ENCODE measurements around the gene ANKK1.

The ANKK1 gene

DNA sequence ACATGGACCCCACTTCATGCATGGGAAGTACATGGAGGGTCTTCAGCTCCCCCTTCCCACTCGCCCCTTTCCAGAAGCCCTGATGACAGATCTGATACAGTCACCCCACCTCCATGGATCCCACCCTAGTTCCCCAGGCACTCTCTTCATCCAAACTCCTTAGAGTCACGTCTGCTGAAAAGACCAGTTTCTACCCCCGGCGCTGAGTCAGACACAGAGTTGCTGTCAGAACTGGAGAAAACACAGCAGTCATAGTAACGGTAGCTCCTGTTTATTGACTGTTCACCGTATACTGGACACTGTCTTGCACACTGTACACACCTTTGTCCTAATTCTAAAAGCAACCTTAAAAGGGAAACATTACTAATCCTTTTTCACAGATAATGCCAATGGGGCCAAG lies 58.5 kb downstream of the ANKK1 start:
- H3K4me3 ChIP-seq (ENCODE audit: low read length): no peak overlapping the region
- H3K79me2 ChIP-seq (ENCODE audit: control insufficient read depth, insufficient read depth, low read length): no peaks in the 10 kb centered on the region
- no peak overlapping the region for H3K23ac ChIP-seq (ENCODE audit: low read length)
- no peak overlapping the region for H3K56ac ChIP-seq (ENCODE audit: low read length)
- H3K18ac ChIP-seq (ENCODE audit: low read length): no peak overlapping the region
- no peak for DNase-seq
- WGBS (ENCODE audit: extremely low coverage, insufficient coverage, low lambda C conversion rate): no CpG with 5 or more reads among the region's 6 CpGs
- no peak overlapping the region for H2BK15ac ChIP-seq (replicated peaks; ENCODE audit: low read depth)
- no peaks in the 10 kb centered on the region for H3K4me1 ChIP-seq (ENCODE audit: control insufficient read depth, low read depth, low read length)
- no peak overlapping the region for H2BK5ac ChIP-seq (ENCODE audit: low read length)
- no peak overlapping the region for H3K27ac ChIP-seq (ENCODE audit: low read depth, low read length)
- H3K27me3 ChIP-seq (ENCODE audit: insufficient read depth, low read length, poor library complexity): no peaks in the 10 kb centered on the region
- H3K4ac ChIP-seq (ENCODE audit: low read depth, low read length): no peak overlapping the region
- H4K5ac ChIP-seq (ENCODE audit: low read length): no peak overlapping the region
- H2BK120ac ChIP-seq (ENCODE audit: low read depth, low read length): no peak overlapping the region
- no peak overlapping the region for H4K8ac ChIP-seq (ENCODE audit: low read depth, low read length)
- H3K36me3 ChIP-seq (ENCODE audit: control insufficient read depth, insufficient read depth, low read length): no peaks in the 10 kb centered on the region
- no peak overlapping the region for H2AK5ac ChIP-seq (ENCODE audit: low read length)
- H3K79me1 ChIP-seq (ENCODE audit: low read length): no peaks in the 10 kb centered on the region
- no peak overlapping the region for H3K4me2 ChIP-seq (ENCODE audit: low read length)
- no peak overlapping the region for H3K9ac ChIP-seq (ENCODE audit: low read length)

DNA sequence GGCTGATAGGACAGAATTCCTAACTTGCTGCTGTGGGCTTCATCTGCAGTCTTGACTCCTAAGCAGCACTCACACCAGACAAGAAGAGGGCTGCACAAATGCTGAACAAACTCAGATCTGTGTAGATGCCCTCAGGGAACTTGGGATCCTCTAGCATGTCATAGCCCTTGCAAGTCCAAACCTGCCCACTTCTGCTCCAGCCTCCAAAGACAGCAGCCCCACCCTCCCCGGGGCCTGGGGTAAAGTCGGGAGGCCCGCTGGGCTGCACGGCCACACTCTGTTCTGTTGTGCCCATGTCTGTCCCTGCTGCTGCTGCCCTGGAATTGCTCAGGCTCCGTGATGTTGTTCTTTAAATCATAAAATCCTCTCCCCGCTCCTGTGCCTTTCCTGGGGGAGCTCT lies 59.4 kb downstream of the ANKK1 start:
- H4K8ac ChIP-seq (ENCODE audit: low read depth, low read length): no peak overlapping the region
- no peaks in the 10 kb centered on the region for H3K4me1 ChIP-seq (ENCODE audit: control insufficient read depth, low read depth, low read length)
- H3K4ac ChIP-seq (ENCODE audit: low read depth, low read length): no peak overlapping the region
- H3K56ac ChIP-seq (ENCODE audit: low read length): no peak overlapping the region
- H2AK5ac ChIP-seq (ENCODE audit: low read length): no peak overlapping the region
- H4K5ac ChIP-seq (ENCODE audit: low read length): no peak overlapping the region
- H2BK120ac ChIP-seq (ENCODE audit: low read depth, low read length): no peak overlapping the region
- no CpG with 5 or more reads among the region's 6 CpGs for WGBS (ENCODE audit: extremely low coverage, insufficient coverage, low lambda C conversion rate)
- no peak for DNase-seq
- no peaks in the 10 kb centered on the region for H3K36me3 ChIP-seq (ENCODE audit: control insufficient read depth, insufficient read depth, low read length)
- H3K27ac ChIP-seq (ENCODE audit: low read depth, low read length): no peak overlapping the region
- no peak overlapping the region for H3K23ac ChIP-seq (ENCODE audit: low read length)
- H3K9ac ChIP-seq (ENCODE audit: low read length): no peak overlapping the region
- no peak overlapping the region for H3K18ac ChIP-seq (ENCODE audit: low read length)
- H3K27me3 ChIP-seq (ENCODE audit: insufficient read depth, low read length, poor library complexity): no peaks in the 10 kb centered on the region
- H3K4me3 ChIP-seq (ENCODE audit: low read length): no peak overlapping the region
- no peak overlapping the region for H3K4me2 ChIP-seq (ENCODE audit: low read length)
- no peak overlapping the region for H2BK5ac ChIP-seq (ENCODE audit: low read length)
- no peaks in the 10 kb centered on the region for H3K79me1 ChIP-seq (ENCODE audit: low read length)
- no peak overlapping the region for H2BK15ac ChIP-seq (replicated peaks; ENCODE audit: low read depth)
- H3K79me2 ChIP-seq (ENCODE audit: control insufficient read depth, insufficient read depth, low read length): no peaks in the 10 kb centered on the region

GRCh38 chr11:113447621-113448315 lies 60.2 kb downstream of the ANKK1 start:
- Histone ChIP-seq H3K23ac (ENCODE audit: low read length) (no peak overlapping the region), H3K4me2 (ENCODE audit: low read length) (no peak overlapping the region), H2BK120ac (ENCODE audit: low read depth, low read length) (no peak overlapping the region), H3K4me3 (ENCODE audit: low read length) (no peak overlapping the region), H4K5ac (ENCODE audit: low read length) (no peak overlapping the region), H2BK5ac (ENCODE audit: low read length) (no peak overlapping the region), H3K27ac (ENCODE audit: low read depth, low read length) (no peak overlapping the region), H4K8ac (ENCODE audit: low read depth, low read length) (no peak overlapping the region), H2BK15ac (replicated peaks; ENCODE audit: low read depth) (no peak overlapping the region), H3K4ac (ENCODE audit: low read depth, low read length) (no peak overlapping the region), H3K4me1 (ENCODE audit: control insufficient read depth, low read depth, low read length) (no peaks in the 10 kb centered on the region), H3K27me3 (ENCODE audit: insufficient read depth, low read length, poor library complexity) (no peaks in the 10 kb centered on the region), H2AK5ac (ENCODE audit: low read length) (no peak overlapping the region), H3K56ac (ENCODE audit: low read length) (no peak overlapping the region), H3K9ac (ENCODE audit: low read length) (no peak overlapping the region), H3K36me3 (ENCODE audit: control insufficient read depth, insufficient read depth, low read length) (no peaks in the 10 kb centered on the region), H3K79me1 (ENCODE audit: low read length) (no peaks in the 10 kb centered on the region), H3K79me2 (ENCODE audit: control insufficient read depth, insufficient read depth, low read length) (no peaks in the 10 kb centered on the region), H3K18ac (ENCODE audit: low read length) (no peak overlapping the region)
- no peak for DNase-seq
- WGBS (ENCODE audit: extremely low coverage, insufficient coverage, low lambda C conversion rate): no CpG with 5 or more reads among the region's 8 CpGs

DNA sequence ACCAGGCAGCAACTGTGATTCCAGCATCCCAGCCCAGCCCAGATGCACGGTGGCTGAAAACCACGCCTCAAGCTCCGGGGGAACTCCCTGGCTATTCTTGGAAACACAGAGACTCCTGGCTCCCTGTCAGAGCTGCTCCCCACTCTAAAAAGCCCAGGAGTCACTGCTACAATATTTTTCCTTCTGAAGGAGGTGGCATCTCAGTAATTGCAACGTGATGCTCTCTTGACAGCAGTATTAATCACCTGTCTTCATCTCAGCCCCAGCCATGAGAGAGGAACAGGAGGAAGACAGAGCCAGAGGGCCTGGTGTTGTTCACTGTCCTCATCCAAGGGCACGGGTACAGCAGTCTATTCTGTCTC lies 60.7 kb downstream of the ANKK1 start:
- no CpG with 5 or more reads among the region's 5 CpGs for WGBS (ENCODE audit: extremely low coverage, insufficient coverage, low lambda C conversion rate)
- Histone ChIP-seq H3K9ac (ENCODE audit: low read length) (no peak overlapping the region), H3K56ac (ENCODE audit: low read length) (no peak overlapping the region), H3K18ac (ENCODE audit: low read length) (no peak overlapping the region), H3K79me2 (ENCODE audit: control insufficient read depth, insufficient read depth, low read length) (no peaks in the 10 kb centered on the region), H2BK15ac (replicated peaks; ENCODE audit: low read depth) (no peak overlapping the region), H3K4me1 (ENCODE audit: control insufficient read depth, low read depth, low read length) (no peaks in the 10 kb centered on the region), H3K36me3 (ENCODE audit: control insufficient read depth, insufficient read depth, low read length) (no peaks in the 10 kb centered on the region), H3K27me3 (ENCODE audit: insufficient read depth, low read length, poor library complexity) (no peaks in the 10 kb centered on the region), H2AK5ac (ENCODE audit: low read length) (no peak overlapping the region), H3K27ac (ENCODE audit: low read depth, low read length) (no peak overlapping the region), H3K79me1 (ENCODE audit: low read length) (no peaks in the 10 kb centered on the region), H2BK5ac (ENCODE audit: low read length) (no peak overlapping the region), H4K8ac (ENCODE audit: low read depth, low read length) (no peak overlapping the region), H3K4me3 (ENCODE audit: low read length) (no peak overlapping the region), H3K4me2 (ENCODE audit: low read length) (no peak overlapping the region), H3K4ac (ENCODE audit: low read depth, low read length) (no peak overlapping the region), H2BK120ac (ENCODE audit: low read depth, low read length) (no peak overlapping the region), H4K5ac (ENCODE audit: low read length) (no peak overlapping the region), H3K23ac (ENCODE audit: low read length) (no peak overlapping the region)
- no peak for DNase-seq

DNA sequence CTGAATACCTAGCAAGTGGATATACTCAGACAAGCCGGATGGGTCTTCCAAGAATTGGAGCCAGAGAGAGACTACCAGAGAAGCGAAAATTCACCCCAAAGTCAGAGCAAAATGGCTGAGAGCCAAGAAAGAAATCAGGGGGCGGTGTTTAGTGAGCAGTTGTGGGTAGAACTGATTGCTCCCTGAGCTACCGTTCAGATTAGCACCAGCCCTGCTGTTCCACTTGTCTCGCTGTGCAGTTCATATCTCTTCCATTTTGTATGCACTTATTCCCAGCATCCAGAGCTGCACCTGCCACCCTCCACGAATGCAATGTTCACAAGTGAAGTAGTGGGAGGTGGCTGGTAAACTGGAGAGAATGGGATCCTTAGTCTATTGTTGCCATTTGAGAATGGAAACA lies 62.2 kb downstream of the ANKK1 start:
- no peak overlapping the region for H3K27ac ChIP-seq (ENCODE audit: low read depth, low read length)
- H3K9ac ChIP-seq (ENCODE audit: low read length): no peak overlapping the region
- no peak overlapping the region for H2BK120ac ChIP-seq (ENCODE audit: low read depth, low read length)
- no peak overlapping the region for H4K8ac ChIP-seq (ENCODE audit: low read depth, low read length)
- H3K27me3 ChIP-seq (ENCODE audit: insufficient read depth, low read length, poor library complexity): no peaks in the 10 kb centered on the region
- H3K23ac ChIP-seq (ENCODE audit: low read length): no peak overlapping the region
- no peak for DNase-seq
- no peaks in the 10 kb centered on the region for H3K4me1 ChIP-seq (ENCODE audit: control insufficient read depth, low read depth, low read length)
- H2BK5ac ChIP-seq (ENCODE audit: low read length): no peak overlapping the region
- no CpG with 5 or more reads among the region's 6 CpGs for WGBS (ENCODE audit: extremely low coverage, insufficient coverage, low lambda C conversion rate)
- H4K5ac ChIP-seq (ENCODE audit: low read length): no peak overlapping the region
- H3K56ac ChIP-seq (ENCODE audit: low read length): no peak overlapping the region
- H3K4ac ChIP-seq (ENCODE audit: low read depth, low read length): no peak overlapping the region
- H3K4me2 ChIP-seq (ENCODE audit: low read length): no peak overlapping the region
- H3K18ac ChIP-seq (ENCODE audit: low read length): no peak overlapping the region
- H3K4me3 ChIP-seq (ENCODE audit: low read length): no peak overlapping the region
- no peaks in the 10 kb centered on the region for H3K79me1 ChIP-seq (ENCODE audit: low read length)
- H3K79me2 ChIP-seq (ENCODE audit: control insufficient read depth, insufficient read depth, low read length): no peaks in the 10 kb centered on the region
- H2BK15ac ChIP-seq (replicated peaks; ENCODE audit: low read depth): no peak overlapping the region
- no peaks in the 10 kb centered on the region for H3K36me3 ChIP-seq (ENCODE audit: control insufficient read depth, insufficient read depth, low read length)
- H2AK5ac ChIP-seq (ENCODE audit: low read length): no peak overlapping the region

All from mesendoderm (in vitro differentiated cells).